Cardiac muscle cell (in vitro differentiated cells and primary cell): Measurements from ENCODE around the gene ENTPD3. TPM values are rescaled to one million over a fixed set of nuclear protein-coding genes. Genes with fewer than 3 reads are reported as not detected.
"Not testable (repeated sequence)": the region's sequence is repeated elsewhere in the genome, so short reads cannot be mapped to it uniquely, and the experiment has no call there.

Experiments used
- DNase-seq, 2 donors: peaks; one replicate each; pipeline versions ENCODE4 v3.0.0 to v3.0.0-alpha.2; 2010 to 2017; ENCODE audit warnings: low read depth in 1 of 2, low spot score in 1 of 2
- H3K27ac ChIP-seq: fragments of 200-600 bp; sonication (generic); 2 replicates; pipeline ENCODE4 v1.5.1; 2016
- H3K27me3 ChIP-seq: fragments of 200-600 bp; sonication (generic); 2 replicates; pipeline ENCODE4 v1.6.0; 2016; ENCODE audit warnings: control low read depth
- H3K36me3 ChIP-seq: fragments of 200-600 bp; sonication (generic); 2 replicates; pipeline ENCODE4 v1.5.1; 2016; ENCODE audit warnings: control low read depth
- H3K4me1 ChIP-seq: fragments of 200-600 bp; sonication (generic); 2 replicates; pipeline ENCODE4 v1.8.1; 2017; ENCODE audit warnings: low read depth, mild to moderate bottlenecking, mixed run types
- H3K4me3 ChIP-seq: fragments of 200-600 bp; sonication (generic); 2 replicates; pipeline ENCODE4 v1.5.1; 2016; ENCODE audit warnings: mild to moderate bottlenecking
- H3K9me3 ChIP-seq: fragments of 200-600 bp; sonication (generic); 2 replicates; pipeline ENCODE4 v1.5.1; 2017; ENCODE audit warnings: low read depth, mild to moderate bottlenecking, control low read depth
- polyA plus RNA-seq: library from polyadenylated mRNA; unstranded; fragments of >200 nt; fragmentation: Nextera tagmentation; extraction: Ambion mirVana; gene quantifications from 2 replicates; pipeline ENCODE4 v1.2.1, GENCODE V29; 2016
- total RNA-seq: library from RNA; depleted of rRNA; stranded (reverse); fragments of >200 nt; gene quantifications from 2 replicates; pipeline ENCODE4 v1.2.3, GENCODE V29; 2016
- TF ChIP-seq, protein P1 (sequence below): IDR thresholded peaks from 2 replicates; pipeline ENCODE4 v1.5.1; 2012; ENCODE audit warnings: low read depth, mild to moderate bottlenecking, low read length

ENTPD3 gene
- total and polyA plus RNA-seq, 2 experiments from 2014 or later = 0.16 to 0.66 TPM

DNA sequence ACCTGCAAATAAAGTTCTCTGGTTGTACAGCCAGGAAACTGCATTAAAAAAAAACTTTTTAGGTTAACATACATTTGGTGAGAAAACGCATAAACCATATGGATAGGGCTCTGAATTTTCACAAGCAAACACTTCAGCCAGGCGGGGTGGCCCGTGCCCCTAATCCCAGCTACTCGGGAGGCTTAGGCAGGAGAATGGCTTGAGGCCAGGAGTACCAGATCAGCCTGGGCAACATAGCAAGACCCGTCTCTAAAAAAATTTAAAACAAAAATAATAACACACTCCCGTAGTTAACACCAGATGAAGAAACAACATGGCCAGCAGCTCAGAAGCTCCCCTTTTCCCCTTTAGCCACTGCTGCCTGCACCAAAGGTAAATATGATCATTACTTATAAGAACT, 66.9 kb downstream of the ENTPD3 start:
- DNase-seq = no peak
- Histone ChIP-seq H3K4me3 (peak overlapping the region; percentile 27), H3K27me3 (no peaks in the 10 kb centered on the region), H3K4me1 (peaks cover 4% of the 10 kb centered on the region), H3K36me3 (peaks cover 4% of the 10 kb centered on the region), H3K27ac (peak overlapping the region; percentile 87), H3K9me3 (no peaks in the 10 kb centered on the region)
- TF ChIP-seq, protein P1, sequence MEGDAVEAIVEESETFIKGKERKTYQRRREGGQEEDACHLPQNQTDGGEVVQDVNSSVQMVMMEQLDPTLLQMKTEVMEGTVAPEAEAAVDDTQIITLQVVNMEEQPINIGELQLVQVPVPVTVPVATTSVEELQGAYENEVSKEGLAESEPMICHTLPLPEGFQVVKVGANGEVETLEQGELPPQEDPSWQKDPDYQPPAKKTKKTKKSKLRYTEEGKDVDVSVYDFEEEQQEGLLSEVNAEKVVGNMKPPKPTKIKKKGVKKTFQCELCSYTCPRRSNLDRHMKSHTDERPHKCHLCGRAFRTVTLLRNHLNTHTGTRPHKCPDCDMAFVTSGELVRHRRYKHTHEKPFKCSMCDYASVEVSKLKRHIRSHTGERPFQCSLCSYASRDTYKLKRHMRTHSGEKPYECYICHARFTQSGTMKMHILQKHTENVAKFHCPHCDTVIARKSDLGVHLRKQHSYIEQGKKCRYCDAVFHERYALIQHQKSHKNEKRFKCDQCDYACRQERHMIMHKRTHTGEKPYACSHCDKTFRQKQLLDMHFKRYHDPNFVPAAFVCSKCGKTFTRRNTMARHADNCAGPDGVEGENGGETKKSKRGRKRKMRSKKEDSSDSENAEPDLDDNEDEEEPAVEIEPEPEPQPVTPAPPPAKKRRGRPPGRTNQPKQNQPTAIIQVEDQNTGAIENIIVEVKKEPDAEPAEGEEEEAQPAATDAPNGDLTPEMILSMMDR = no peak

DNA sequence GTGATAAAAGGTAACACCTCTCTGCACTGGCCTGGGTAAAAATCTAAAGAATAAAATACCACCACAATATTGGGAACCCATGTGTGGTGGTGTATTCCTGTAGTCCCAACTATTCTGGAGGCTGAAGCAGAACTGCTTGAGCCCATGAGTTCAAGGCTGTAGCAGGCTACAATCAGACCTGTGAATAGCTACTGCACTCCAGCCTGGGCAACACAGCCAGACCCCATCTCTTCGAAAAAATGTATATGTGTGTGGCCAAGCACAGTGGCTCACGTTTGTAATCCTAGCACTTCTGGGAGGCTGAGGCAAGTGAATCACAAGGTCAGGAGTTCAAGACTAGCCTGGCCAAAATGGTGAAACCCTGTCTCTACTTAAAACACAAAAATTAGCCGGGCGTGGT, 68.3 kb downstream of the ENTPD3 start:
- Histone ChIP-seq H3K36me3 (peaks cover 15% of the 10 kb centered on the region), H3K4me3 (no peak overlapping the region), H3K4me1 (peaks cover 4% of the 10 kb centered on the region), H3K27ac (no peak overlapping the region), H3K9me3 (no peaks in the 10 kb centered on the region), H3K27me3 (no peaks in the 10 kb centered on the region)
- DNase-seq = no peak
- TF ChIP-seq, protein P1 = no peak

DNA sequence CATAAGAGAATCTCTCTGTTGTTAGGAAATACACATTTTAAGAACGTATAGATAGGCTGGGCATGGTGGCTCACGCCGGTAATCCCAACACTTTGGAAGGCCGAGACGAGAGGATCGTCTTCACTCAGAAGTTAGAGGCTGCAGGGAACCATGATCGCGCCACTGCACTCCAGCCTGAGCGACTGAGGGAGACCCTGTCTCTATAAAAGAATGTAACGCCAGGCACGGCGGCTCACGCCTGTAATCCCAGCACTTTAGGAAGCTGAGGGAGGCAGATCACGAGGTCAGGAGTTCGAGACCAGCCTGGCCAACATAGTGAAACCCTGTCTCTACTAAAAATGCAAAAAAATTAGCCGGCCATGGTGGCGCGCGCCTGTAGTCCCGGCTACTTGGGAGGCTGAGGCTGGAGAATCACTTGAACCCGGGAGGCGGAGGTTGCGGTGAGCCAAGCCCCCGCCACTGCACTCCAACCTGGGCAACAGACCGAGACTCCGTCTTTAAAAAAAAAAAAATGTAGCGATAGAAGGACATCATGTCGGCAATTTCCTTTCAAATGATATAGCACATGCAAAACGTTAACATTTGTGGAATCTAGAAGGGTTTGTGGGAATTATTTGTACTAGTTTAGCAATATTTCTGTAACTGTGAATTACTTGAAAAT, 69.4 kb downstream of the ENTPD3 start:
- peak in 1 of 2 donors; percentile 9 for DNase-seq
- TF ChIP-seq, protein P1 = no peak
- Histone ChIP-seq H3K36me3 (peaks cover 26% of the 10 kb centered on the region), H3K27ac (peak overlapping the region; percentile 89), H3K4me3 (peak overlapping the region; percentile 67), H3K9me3 (no peaks in the 10 kb centered on the region), H3K27me3 (no peaks in the 10 kb centered on the region), H3K4me1 (peaks cover 4% of the 10 kb centered on the region)

DNA sequence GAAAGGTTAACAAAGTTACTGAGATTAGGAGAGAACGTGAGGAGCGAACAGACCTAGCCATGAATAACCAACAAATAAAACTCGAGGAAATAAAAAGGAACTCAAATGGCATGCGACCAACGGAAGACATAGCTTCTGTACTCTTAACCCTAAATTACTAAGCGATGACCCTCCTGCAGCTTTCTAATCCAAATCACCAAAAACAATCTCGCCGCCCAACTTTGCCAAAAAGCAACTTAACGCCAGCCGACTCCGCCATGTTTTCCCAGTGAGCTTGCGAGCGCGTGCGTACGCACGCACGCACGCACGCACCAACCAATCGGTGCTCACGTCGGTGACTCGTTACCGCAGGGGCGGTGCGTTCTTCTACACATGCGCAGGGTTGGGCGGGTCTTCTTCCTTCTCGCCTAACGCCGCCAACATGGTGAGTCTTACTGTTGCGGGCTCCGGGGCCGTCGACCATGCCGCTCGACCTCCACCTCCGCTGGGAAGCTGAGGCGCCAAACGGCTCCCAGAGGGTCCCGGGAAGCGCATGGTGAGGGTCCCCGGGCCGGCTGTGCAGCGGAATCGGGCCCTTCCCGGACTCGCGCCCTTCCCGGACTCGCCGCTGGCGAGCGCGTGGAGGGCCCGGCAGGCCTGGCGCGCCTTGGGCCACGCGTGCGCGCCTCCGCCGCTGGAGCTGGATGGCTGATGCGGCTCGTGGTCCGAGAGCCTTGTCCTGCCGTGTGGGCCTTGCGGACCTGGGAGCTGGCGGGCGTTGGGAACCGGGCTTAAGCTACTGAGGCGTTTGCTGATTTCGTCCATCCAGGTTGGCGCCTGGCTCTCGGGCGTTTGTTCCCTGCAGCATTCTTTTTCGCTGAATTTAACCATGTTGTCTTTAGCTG, 70.2 kb downstream of the ENTPD3 start, which contains the start of gene RPL14:
Gene RPL14, plus strand, starts transcription at position 400 of the 884 bp plus-strand sequence. Its CDS starts 133 bp downstream, at position 533.
- peak; percentile 97 to 98 for DNase-seq
- Histone ChIP-seq H3K4me3 (peak within 1 kb of the TSS; percentile 67), H3K9me3 (no peaks in the 10 kb centered on the region), H3K27ac (peak within 1 kb of the TSS; percentile 89), H3K36me3 (peaks cover 30% of the 10 kb centered on the region), H3K27me3 (no peaks in the 10 kb centered on the region), H3K4me1 (peaks cover 3% of the 10 kb centered on the region)
- TF ChIP-seq, protein P1 = no peak

DNA sequence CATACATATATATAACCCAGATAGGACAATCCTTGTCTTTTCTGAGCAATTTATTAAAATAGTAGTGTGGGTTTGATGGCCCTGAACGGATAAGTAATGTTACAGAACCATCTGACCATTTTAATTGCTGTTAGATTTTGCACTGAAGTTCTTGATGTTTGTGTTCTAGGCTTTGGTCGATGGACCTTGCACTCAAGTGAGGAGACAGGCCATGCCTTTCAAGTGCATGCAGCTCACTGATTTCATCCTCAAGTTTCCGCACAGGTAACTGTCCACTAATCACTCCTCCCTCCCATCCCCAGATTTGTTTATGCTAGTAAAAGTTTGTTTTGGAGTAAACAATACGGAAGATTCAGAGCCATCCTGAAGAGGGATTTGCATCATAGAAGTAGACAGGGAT, 71.5 kb downstream of the ENTPD3 start:
- H3K4me3 ChIP-seq = peak overlapping the region; percentile 67
- peaks cover 39% of the 10 kb centered on the region for H3K36me3 ChIP-seq
- no peak overlapping the region for H3K27ac ChIP-seq
- no peak for DNase-seq
- H3K9me3 ChIP-seq = no peaks in the 10 kb centered on the region
- H3K27me3 ChIP-seq = no peaks in the 10 kb centered on the region
- TF ChIP-seq, protein P1 = no peak
- H3K4me1 ChIP-seq = no peaks in the 10 kb centered on the region

DNA sequence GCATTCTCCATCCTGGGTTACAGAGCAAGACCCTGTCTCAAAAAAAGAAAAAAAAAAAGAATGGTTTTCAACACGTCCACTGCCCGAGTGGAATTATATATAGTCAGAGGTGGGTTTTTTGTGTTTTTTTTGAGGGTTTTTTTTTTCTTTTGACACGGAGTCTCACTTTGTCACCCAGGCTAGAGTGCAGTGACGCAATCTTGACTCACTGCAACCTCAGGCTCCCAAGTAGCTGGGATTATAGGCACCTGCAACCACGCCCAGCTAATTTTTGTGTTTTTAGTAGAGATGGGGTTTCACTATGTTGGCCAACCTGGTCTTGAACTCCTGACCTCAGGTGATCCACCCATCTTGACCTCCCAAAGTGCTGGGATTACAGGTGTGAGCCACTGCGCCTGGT, 73.5 kb downstream of the ENTPD3 start:
- not testable (repeated sequence) for DNase-seq, H3K27me3 ChIP-seq, H3K9me3 ChIP-seq, H3K4me3 ChIP-seq, H3K27ac ChIP-seq, H3K4me1 ChIP-seq
- peaks cover 44% of the 10 kb centered on the region for H3K36me3 ChIP-seq
